GM18519 (cell line): ENCODE data around the gene INIP.
"Not testable (repeated sequence)": the region's sequence is repeated elsewhere in the genome, so short reads cannot be mapped to it uniquely, and the experiment has no call there.

Source experiments
- ATAC-seq: cut with Tn5 transposase; IDR thresholded peaks from one replicate; pipeline ENCODE4 v1.9.1; 2021; ENCODE audit warnings: mild to moderate bottlenecking, moderate library complexity; ENCODE audit not compliant: unreplicated experiment, low FRiP score

The INIP gene

DNA sequence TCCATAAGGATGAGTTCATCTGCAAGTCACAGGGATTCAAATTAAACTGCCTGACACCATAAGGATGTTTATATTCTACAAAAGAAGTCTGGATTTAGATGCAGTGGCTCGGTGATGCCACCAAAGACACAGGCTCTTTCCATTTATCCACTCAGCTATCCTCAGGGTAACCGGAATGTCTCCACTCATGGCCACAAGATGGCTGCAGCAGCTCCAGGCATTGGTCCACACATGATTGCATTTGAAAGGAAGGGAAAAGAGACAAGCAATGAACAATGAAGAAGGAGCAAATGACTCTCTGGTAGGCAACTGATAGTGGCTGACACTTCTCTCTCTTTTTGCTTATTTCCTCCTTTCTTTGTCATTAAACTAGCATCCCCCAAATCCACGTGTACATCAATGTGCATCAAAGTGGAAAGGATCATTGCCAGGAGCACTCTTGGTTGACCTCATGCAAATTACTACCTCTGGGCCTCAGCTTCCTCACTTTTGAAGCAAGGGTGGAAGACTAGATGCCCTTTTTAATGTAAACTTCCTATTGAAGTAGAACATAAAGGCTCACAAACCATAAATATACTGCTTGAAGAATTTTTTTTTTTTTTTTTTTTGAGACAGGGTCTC is 25.4 kb upstream of the INIP start:
- no peak for ATAC-seq

DNA sequence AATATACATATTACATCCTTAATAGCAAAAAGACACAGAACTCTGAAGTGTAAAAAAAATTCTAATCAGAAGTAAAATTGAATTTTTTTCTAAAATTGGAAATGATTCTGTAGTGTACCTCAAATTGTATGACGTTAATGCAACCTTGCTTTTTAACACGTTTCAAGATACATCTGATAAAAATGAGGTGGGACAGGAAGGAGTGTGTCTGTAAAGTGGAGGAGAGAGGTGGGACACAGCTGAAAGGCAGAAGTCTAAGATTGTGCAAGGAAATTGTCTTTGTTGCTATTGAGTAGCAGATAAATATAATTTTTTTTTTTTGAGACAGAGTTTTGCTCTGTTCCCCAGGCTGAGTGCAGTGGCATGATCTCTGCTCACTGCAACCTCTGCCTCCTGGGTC is 17.0 kb upstream of the INIP start:
- no peak for ATAC-seq

DNA sequence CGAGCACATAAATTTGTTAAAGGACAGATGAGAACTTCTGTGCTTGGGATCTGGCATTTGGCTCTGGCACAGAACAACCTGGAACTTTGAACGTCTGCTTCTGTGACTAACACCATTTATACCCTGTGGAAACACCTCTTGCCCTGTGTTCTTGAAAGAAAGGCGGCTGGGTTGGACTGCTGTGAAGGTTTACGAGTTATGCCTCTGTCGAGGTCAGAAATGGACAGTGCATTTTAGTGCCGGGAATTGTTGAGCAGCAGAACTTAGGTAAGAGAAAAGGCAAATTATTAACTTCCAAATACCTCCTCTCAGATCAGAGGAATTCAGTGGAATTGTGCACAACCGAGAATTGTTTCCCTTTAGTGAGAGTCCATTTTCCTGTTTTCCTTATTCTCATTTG is 14.1 kb upstream of the INIP start:
- no peak for ATAC-seq

DNA sequence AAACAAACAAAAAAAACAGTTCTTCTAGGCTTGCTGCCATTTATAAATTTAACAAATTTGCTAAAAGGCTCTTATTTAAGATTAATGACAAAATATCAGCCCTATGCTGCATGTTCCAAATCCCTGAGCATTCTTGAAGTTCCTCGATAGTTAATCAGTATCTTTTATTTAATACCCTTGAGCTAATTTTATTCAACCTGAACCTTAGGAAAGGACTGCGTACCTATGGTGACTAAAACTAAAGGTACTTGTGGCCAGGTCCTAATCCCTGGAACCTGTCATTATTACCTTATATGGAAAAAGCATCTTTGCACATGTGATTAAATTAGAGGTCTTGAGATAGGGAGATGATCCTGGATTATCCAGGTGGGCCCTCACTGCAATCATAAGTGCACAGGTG is 10.5 kb upstream of the INIP start:
- no peak for ATAC-seq

DNA sequence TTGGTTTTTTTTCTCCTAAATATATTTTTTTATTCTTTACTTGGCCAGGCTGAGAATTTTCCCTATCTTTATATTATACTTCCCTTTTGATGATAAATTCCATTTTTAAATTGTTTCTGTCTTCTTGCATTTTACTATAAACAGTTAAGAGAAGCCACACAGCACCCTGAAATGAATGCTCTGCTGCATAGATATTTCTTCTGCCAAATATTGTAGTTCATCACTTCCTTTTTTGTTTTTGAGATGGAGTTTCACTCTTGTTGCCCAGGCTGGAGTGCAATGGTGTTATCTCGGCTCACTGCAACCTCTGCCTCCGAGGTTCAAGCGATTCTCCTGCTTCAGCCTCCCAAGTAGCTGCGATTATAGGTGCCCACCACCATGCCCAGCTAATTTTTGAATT is 8.5 kb upstream of the INIP start:
- no peak for ATAC-seq

DNA sequence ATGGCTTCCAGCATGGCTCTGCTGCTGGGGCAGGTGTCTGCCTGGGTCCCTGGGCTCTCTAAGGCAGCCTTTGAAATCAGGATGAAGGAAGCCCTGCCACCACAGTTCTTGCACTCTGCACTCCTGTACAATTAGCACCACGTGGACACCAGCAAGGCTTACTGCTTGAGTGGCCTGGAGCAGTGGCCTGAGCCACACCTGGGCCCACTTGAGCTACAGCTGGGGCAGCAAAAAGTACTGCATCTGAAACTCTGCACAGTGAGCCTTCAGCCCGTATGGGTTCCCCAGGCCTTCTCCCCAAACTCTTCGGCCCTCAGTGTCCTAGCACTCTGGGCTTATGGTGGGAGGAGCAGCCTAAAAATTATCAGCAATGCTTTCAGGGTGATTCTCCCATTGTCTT is 8.0 kb upstream of the INIP start:
- no peak for ATAC-seq

DNA sequence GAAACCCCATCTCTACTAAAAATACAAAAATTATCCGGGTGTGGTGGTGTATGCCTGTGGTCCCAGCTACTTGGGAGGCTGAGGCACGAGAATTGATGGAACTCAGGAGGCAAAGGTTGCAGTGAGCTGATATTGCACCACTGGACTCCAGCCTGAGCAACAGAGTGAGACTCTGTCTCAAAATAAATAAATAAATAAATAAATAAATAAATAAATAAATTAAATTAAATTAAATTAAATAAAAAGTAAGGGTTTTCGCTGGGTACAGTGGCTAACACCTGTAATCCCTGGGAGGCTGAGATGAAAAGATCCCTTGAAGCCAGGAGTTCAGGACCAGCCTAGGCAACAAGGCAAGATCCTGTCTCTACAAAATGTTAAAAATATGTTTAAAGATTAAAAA is 4.8 kb upstream of the INIP start:
- ATAC-seq: not testable (repeated sequence)

DNA sequence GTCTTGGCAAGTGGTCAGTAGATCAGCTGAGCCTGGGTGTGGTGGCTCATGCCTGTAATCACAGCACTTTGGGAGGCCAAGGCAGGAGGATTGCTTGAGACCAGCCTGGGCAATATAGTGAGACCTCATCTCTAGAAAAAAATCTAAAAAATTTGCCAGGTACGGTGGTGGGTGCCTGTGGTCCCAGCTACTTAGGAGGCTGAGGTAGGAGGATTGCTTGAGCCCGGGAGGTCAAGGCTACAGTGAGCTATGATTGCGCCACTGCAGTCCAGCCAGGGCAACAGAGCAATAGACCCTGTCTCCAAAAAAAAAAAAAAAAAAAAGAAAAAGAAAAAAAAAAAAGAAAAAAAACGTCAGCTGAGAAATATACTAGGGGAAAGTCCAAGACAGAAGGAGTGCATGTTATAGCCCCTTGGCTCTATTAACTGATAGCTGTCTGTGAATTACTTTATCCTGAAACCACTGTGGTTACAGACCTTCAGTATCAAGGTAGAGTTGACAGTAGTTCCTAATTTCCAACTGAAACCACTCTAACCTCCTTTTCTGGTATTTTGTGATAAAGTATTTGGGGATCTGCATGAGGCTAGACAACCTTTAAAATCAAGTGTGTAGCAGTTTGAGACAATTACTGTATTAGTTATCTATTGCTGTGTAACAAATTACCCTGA is 2.3 kb upstream of the INIP start:
- no peak for ATAC-seq

DNA sequence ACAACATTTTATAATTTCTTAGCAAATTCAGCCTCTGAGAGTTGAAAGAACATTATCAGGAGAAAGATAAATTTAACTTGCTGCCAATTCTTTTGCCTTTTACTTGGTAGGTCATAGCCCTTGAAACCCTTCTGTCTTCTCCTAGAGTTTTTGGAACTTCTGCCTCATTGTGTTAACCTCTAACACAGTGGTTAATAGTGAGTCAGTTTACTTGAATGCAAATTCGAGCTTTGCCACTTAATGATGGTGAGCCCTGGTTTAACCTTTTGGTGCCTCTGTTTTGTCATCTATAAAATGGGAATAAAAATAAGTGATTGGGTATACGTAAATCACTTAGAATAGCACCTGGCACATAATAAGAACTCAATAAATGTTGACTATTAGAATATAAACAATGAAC is 1.8 kb upstream of the INIP start:
- no peak for ATAC-seq

DNA sequence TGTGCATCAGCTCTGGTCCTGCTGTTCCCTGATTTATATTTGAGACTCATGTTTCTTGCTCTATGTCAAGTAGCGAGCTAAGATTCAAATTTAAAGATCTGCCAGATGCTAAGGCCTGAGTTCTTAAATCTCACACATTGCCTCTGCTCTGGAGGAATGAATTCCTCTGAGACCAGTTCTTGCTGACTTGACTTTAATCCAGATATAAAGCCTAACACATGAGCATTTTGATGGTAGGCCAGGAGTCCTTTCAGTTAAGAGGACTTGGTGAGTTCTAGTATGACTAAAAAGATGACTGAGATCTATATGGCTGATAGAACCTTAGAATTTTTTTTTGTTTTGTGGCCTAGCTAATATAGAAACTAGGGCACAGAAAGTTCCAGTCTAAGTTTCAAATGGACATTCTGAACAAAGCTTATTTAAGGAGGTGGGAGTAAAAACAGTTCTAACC is 1.3 kb upstream of the INIP start:
- no peak for ATAC-seq

DNA sequence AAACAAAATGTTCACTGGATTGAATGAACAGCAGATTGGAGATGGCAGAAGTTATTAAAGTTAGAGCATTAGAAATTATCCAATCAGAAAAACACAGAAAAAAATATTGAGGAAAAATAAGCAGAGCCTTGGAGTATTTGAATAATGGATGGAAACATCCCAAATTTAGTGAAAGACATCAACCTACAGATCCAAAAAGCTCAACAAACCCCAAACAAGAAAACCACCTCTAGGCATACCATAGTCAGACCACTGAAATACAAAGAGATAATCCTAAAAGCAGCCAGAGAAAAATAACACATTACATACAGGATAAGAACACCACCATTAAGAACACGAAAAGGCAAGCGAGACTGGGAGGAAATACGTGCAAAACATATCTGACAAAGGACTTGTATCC is 5.2 kb downstream of the INIP start:
- ATAC-seq: no peak

DNA sequence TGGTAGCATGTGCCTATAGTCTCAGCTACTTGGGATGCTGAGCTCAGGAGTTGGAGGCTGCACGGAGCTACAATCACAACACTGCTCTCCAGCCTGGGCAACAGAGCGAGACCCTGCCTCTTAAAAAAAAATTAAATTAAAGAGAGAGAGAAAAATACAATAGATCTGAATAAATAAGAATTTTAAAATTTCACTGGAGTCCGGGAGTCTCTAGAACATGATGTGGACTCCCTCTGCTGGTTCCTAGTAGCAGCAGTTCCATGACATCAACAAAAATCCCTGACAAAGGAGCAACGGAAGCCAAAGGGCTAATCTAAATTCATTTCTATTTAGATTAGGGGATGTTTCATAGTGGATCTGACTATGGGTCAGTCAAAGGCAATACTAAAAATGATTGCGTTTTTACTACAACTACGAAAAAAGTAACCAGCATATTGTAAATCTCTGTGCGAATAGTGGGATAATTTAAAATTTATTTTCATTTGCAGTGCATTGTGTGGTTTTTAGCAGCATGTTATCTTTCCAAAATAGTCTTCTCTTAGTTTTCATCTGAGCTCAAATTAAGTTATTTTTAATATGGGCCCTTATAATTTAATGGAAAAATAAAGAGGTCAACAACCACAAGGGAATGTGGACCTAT is 6.7 kb downstream of the INIP start:
- no peak for ATAC-seq

DNA sequence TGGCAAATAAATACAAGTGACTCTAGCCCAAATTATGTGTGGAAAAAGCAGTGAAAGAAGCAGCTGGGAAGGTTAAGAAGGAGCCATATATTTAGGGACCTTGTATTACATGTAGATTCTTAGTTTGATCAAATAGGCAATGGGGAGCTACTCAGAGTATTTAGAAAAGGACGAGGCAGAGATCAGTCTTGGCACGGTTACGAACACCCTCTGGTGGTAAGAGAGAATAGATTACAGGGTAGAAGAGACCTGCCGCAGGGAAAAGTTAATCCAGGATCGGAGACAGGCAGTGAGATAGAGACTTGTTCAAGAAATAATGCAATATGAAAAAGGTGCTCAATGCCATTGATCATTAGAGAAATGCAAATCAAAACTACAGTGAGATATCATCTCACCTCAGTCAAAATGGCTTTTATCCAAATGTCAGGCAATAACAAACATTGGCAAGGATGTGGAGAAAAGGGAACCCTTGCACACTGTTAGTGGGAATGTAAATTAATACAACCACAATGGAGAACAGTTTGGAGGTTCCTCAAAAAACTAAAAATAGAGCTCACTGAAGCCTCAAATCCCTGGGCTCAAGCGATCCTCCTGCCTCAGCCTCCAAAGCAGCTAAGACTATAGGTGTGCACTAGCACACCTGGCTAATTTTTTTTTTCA is 12.0 kb downstream of the INIP start:
- no peak for ATAC-seq

DNA sequence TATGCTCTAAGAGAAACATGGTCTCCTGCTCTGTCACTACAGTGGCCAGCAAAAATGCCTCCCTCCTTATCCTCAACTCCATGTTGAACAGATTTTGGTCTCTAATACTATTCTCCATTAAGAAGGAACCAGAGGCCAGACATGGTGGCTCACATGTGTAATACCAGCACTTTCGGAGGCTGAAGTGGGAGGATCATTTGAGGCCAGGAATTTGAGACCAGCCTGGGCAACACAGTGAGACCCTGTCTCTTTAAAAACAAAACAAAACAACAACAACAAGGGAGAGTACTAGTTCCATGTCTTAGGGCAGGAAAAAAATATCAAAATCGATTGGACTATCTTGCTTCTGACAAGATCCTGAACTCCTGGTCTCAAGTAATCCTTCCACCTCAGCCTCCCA is 14.6 kb downstream of the INIP start:
- ATAC-seq: no peak

DNA sequence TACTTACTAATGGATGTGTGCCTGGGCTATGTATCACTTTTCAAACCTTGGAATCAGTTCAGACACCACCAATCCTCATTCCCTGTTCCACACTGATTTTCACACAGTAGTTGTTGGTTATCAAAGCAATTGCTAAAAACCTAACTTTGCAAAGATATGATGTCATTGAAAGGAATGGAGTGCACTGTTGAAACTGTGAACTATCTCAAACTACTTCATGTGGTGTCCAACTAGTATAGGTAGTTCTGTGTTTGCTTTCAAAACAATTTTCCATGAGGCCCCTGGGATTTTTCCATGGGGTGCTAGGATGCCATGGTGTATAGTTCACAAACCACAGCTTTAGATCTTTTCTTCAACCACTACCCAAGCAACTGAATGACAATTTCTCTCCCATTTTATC is 17.8 kb downstream of the INIP start:
- ATAC-seq: no peak

DNA sequence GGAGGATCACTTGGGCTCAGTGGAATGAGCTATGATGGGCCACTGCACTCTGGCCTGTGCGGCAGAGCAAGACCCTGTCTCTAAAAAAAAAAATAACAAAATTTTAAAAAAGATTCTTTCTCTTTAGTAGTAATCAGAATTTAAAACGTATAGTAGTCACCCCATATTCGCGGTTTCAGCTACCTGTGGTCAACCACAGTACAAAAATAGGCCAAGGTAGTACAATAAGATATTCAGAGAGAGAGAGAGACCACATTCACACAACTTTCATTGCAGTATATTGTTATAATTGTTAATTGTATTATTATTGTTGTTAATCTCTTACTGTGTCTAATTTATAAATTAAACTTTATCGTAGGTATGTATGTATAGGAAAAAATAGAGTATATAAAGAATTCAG is 18.7 kb downstream of the INIP start:
- no peak for ATAC-seq

DNA sequence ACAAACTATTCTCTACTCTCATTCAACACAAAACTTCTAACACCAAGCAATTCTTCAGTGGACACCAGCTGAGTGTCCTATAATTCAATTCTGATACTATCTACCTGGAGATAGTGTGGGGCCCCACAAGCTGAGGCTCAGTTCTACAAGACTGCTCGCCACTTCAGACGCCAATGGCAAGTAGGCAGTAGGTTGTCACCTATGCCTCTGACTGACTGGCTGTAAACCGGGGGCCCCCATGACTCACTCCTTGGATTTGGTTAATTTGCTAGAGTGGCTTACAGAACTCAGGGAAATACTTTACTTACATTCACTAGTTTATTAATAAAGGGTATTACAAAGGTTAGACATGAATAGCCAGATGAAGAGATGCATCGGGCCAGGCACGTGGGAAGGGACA is 21.5 kb downstream of the INIP start:
- ATAC-seq: no peak

DNA sequence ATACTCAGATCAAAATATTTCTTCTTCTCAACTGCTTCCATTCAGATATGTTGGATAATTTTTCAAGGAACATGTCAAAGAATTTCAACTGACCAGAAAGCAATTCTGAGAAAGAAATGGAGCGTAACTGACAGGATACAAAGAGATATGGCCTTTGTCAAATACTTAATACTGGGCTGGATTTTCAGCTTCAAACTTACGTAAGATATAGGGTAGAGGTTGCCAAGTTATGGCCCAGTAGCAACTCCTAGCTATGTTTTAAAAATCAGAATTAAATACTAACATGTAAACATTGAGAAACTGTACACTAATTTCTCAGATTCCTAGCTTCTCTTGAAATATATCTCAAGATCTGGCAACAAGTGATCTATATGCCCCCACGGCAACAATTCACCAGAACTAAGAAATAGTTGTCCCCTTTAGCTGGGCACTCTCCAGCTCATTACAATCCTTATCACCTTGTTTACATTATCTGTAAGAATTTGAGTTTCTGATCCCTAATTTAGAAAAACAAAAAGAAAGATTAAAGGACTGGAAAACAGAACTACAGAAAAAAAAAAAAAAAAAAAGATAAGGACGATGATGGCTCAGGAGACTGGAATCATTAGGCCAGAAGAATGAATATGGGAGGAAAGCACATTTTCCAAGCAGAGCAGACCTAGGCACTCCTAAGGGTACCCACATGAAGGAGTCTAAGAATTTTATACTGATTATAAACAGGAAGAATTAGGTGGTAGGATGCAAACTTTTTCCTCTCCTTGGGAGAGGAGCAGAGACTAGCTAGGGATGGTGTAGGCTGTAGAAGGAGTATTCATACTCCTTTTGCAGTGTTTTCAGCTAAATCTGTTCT is 23.0 kb downstream of the INIP start:
- no peak for ATAC-seq

DNA sequence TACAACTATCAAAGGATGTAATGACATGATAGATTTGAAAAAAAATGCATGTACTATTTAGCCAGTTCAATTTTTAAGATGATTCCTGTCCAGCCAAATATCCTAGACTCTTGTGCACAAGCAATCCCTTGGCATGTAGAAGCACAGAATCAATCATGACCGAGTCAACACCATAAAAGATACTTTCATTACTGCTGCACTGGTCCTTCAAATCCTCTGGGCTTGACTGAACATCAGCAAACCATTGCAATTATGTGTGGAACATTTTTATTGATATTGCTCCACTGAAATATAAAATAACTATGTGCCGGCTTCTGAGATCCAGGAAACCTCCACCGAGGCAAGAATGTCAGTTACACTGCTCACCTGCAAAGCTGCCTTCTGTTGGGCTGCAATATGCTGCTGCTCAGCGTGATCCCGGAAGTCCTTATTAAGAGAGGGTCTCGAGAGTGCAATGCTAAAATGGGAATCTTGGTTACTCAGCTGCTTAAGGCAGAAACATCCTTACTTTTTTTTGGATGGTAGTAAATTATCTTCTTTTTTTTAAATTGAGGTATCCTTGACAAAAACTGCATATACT is 28.7 kb downstream of the INIP start:
- ATAC-seq: no peak

DNA sequence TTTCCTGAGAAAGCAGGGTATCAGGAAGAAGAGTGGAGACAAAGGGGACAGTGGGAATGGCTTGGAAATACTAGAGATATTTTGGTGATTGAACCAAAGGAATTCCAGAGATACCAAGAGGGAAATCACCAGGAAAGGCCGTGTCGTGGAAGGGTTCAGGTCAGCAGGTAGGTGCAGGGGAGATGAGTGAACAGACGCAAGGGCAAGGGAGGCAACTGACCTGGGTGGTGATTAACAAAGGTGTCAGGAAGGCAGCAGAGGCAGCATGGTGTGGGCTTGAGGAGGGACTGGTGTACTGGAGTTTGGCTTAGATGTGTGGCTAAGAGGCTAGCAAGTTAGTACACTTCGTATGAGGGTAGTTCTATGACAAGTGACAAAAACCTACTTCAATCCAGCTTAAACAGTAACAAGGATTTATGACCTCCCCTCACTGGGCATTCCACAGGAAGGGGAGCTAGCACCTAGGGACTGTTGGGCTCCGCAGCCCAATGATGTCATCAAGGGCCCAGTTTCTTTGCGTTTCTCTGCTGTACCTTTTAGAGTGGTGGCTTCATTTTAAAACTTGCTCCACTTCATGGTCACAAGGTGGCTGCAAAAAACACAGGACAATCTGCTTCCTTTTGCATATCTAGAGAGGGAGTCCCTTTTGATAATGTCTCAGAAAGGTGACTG is 37.0 kb downstream of the INIP start:
- ATAC-seq: no peak
